Measurements from ENCODE around the gene HES5. TPM values are rescaled to one million over a fixed set of nuclear protein-coding genes. Genes with fewer than 3 reads are reported as not detected.

The HES5 gene
- total RNA-seq, 1 donor from 2014 or later, result not detected

GRCh38 chr1:2548068-2548589 is 18.1 kb upstream of the HES5 start:
- H3K4me1 Mint-ChIP-seq, result peaks cover 20% of the 10 kb centered on the region
- no peak overlapping the region for H3K27ac Mint-ChIP-seq
- H3K9me3 Mint-ChIP-seq, result no peaks in the 10 kb centered on the region
- H3K27me3 Mint-ChIP-seq (ENCODE audit: low read depth), result no peaks in the 10 kb centered on the region
- peak; percentile 73 to 88 for DNase-seq (ENCODE audit: low spot score in 2 of 2, unreplicated experiment in 2 of 2)
- no peak overlapping the region for H3K4me3 Mint-ChIP-seq
- peak; percentile 91 for TF ChIP-seq CTCF (IDR thresholded peaks at IDR 0.05; ENCODE audit: unreplicated experiment)
- no peaks in the 10 kb centered on the region for H3K36me3 Mint-ChIP-seq

- H3K27ac Mint-ChIP-seq, result peak overlapping the region; percentile 79
- no peaks in the 10 kb centered on the region for H3K36me3 Mint-ChIP-seq
- H3K27me3 Mint-ChIP-seq (ENCODE audit: low read depth), result no peaks in the 10 kb centered on the region
- no peak for TF ChIP-seq CTCF (IDR thresholded peaks at IDR 0.05; ENCODE audit: unreplicated experiment)
- peaks cover 20% of the 10 kb centered on the region for H3K4me1 Mint-ChIP-seq
- peak overlapping the region; percentile 48 for H3K4me3 Mint-ChIP-seq
- DNase-seq (ENCODE audit: low spot score in 2 of 2, unreplicated experiment in 2 of 2), result no peak
- H3K9me3 Mint-ChIP-seq, result no peaks in the 10 kb centered on the region
These were observed 17.4 kb upstream of the HES5 start for GRCh38 chr1:2547210-2548067.

- peaks cover 22% of the 10 kb centered on the region for H3K4me1 Mint-ChIP-seq
- TF ChIP-seq CTCF (IDR thresholded peaks at IDR 0.05; ENCODE audit: unreplicated experiment), result no peak
- H3K27ac Mint-ChIP-seq, result no peak overlapping the region
- no peaks in the 10 kb centered on the region for H3K27me3 Mint-ChIP-seq (ENCODE audit: low read depth)
- H3K4me3 Mint-ChIP-seq, result peak overlapping the region; percentile 64
- H3K36me3 Mint-ChIP-seq, result no peaks in the 10 kb centered on the region
- no peaks in the 10 kb centered on the region for H3K9me3 Mint-ChIP-seq
- no peak for DNase-seq (ENCODE audit: low spot score in 2 of 2, unreplicated experiment in 2 of 2)
These were observed 16.6 kb upstream of the HES5 start for GRCh38 chr1:2546515-2547209.

GRCh38 chr1:2545754-2546514 is 15.9 kb upstream of the HES5 start:
- Mint-ChIP-seq H3K9me3 (no peaks in the 10 kb centered on the region), H3K27ac (no peak overlapping the region), H3K27me3 (ENCODE audit: low read depth) (peaks cover 1% of the 10 kb centered on the region), H3K36me3 (no peaks in the 10 kb centered on the region), H3K4me1 (peaks cover 26% of the 10 kb centered on the region), H3K4me3 (no peak overlapping the region)
- TF ChIP-seq CTCF (IDR thresholded peaks at IDR 0.05; ENCODE audit: unreplicated experiment), result no peak
- DNase-seq (ENCODE audit: low spot score in 2 of 2, unreplicated experiment in 2 of 2), result peak; percentile 74 to 84

- no peaks in the 10 kb centered on the region for H3K9me3 Mint-ChIP-seq
- no peak for DNase-seq (ENCODE audit: low spot score in 2 of 2, unreplicated experiment in 2 of 2)
- no peaks in the 10 kb centered on the region for H3K36me3 Mint-ChIP-seq
- peak overlapping the region; percentile 25 for H3K27ac Mint-ChIP-seq
- TF ChIP-seq CTCF (IDR thresholded peaks at IDR 0.05; ENCODE audit: unreplicated experiment), result no peak
- peaks cover 26% of the 10 kb centered on the region for H3K4me1 Mint-ChIP-seq
- H3K27me3 Mint-ChIP-seq (ENCODE audit: low read depth), result peaks cover 1% of the 10 kb centered on the region
- H3K4me3 Mint-ChIP-seq, result no peak overlapping the region
These were observed 15.0 kb upstream of the HES5 start for GRCh38 chr1:2544875-2545640.
